NCI-H187 treated with DMSO at 0.1 percent for 48 hours (cell line): ENCODE results near the gene LAMC1.

Experiments
- DNase-seq: peaks from one replicate; lab custom pipeline; 2025; lab: John Stamatoyannopoulos, UW

Gene LAMC1

DNA sequence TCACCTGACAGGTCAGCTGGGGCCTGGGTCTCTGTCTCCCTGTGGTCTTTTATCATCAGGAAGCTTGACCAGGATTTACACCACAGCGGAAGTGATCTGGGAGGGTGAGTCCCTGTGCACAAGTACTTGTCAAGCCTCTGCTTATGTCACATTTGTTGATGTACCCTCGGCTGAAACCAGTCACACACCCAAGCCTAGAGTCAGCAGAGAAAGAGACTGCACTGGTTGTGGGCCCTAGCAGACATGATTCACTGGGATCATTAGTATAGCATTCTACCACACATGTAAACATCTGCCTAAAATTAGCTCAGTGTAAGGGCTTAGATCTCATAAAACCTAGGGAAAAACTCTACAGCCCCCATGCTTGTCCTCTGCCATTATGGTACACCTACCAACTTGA lies 83.5 kb downstream of the LAMC1 start:
- no peak for DNase-seq

DNA sequence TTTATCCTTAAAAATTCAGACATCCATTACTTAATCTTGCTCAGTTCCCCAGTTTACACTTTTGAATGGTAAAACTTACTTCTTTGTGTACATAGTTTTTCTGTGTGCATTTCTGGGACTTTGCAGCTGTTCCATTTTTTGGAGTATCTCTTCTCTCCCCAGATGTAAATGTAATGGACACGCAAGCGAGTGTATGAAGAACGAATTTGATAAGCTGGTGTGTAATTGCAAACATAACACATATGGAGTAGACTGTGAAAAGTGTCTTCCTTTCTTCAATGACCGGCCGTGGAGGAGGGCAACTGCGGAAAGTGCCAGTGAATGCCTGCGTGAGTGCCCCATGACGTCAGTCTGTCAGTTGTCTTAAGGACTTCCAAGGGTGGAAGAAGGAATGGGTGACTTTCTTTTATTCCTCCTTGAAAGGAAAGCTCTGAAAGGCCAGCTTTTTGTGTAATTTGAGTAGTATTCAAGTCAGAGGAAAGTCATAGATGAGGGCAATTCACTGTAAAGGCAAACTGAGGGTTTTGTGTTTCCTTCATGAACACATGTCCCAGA lies 87.2 kb downstream of the LAMC1 start:
- no peak for DNase-seq

DNA sequence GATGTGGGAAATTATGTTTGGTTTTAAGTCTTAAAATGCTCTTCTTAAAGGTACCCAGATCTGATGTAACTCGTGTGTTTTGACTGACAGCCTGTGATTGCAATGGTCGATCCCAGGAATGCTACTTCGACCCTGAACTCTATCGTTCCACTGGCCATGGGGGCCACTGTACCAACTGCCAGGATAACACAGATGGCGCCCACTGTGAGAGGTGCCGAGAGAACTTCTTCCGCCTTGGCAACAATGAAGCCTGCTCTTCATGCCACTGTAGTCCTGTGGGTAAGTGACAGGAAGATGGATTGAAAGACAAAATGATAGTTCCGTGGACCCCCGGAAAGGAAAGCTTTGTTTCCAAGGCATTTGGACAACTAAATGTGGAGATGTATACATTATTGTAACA lies 91.2 kb downstream of the LAMC1 start:
- no peak for DNase-seq

DNA sequence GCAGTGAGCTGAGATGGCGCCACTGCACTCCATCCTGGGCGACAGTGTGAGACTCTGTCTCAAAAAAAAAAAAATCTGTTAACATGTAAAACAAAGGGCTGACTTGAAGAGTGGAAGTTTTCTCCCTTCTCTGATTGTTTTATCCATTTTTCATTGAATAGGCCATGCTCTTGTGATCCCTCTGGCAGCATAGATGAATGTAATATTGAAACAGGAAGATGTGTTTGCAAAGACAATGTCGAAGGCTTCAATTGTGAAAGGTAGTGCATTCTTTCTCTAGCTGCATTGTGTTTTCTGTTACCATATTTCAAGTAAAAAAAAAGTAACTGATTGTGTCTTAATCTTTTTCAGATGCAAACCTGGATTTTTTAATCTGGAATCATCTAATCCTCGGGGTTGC lies 93.2 kb downstream of the LAMC1 start:
- DNase-seq: no peak

DNA sequence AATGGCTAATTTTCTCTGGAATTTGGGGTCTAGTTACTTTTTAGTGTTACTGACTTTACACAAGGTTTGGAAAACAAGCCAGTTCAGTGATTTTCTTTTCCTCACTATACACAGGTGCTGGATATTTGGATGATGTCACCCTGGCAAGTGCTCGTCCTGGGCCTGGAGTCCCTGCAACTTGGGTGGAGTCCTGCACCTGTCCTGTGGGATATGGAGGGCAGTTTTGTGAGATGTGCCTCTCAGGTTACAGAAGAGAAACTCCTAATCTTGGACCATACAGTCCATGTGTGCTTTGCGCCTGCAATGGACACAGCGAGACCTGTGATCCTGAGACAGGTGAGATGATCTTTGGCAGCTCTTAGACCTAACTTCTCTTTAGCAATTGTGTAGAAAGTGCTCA lies 98.4 kb downstream of the LAMC1 start:
- DNase-seq: no peak

DNA sequence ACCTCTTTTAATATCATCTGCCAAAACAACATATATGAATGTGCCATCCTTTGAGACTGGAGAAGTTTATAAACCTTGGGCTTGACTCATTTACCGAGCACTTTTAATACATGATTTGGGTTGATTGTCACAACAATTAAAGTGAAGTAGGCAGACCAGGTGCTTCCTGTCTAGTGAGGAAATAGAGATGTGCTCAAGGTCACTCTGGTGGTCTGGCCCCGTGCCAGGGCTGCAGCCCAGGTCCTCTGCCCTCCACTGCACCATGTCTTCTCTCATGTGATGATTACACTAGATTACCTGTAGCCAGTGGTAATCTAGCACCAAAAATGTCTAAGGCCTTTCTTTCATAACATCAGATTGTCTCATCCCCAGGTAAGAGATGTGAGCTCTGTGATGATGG lies 101.0 kb downstream of the LAMC1 start:
- no peak for DNase-seq

DNA sequence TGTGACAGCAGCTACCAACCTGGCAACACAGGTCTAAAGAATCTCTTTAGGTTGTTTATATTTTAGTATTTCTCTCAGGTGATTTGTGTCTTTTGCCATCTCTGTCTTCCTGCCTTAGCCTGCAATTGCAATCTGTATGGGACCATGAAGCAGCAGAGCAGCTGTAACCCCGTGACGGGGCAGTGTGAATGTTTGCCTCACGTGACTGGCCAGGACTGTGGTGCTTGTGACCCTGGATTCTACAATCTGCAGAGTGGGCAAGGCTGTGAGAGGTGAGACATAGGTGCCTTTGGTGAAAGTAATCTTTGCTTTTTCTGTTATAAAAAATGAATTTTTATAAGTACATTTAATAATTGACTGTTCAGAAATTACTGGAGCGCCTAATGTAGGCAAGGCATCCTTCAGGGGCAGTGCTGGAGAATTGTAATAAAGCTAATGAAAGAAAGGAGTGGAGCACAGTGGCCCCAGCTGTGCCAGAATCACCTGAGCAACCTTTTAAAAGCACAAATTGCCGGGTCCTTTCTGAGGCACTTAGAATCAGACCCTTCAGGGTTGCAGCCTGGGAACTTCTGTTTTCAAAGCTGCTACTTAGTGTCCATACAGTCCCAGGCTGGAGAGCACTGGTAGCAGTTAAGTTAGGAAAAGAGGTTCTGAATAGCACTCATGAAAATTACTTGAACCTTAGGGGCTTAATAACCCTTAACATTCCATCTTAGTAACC lies 102.2 kb downstream of the LAMC1 start:
- no peak for DNase-seq

DNA sequence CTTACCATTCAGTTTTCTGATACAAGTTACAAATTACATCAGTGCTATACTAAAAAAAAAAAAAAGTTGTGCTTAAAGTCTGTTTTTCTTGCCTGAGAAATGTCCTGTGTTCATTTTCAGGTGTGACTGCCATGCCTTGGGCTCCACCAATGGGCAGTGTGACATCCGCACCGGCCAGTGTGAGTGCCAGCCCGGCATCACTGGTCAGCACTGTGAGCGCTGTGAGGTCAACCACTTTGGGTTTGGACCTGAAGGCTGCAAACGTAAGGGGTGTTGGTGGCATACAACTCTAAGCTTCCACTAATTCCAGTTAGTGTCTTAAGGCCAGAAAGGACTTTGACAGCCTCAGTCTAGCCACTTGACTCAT lies 102.8 kb downstream of the LAMC1 start:
- DNase-seq: no peak

DNA sequence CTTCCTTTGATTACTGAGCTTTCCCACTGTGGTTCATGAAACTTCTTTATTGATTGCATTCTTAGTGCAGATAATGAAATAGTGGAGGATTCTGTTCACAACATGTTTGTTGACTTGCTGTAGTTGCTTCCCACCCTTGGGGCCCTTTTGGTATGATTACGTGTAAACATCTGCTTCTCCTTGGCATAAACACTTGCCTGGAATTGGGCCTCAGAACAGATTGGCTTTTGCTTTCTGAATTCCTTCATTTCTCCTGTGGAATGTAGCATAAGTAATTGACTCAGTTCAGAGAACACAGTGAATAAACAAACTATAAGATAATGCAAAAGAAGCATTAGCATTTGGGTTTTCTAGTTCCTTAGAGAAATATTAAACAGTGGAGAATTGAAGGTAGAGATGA lies 103.3 kb downstream of the LAMC1 start:
- DNase-seq: no peak

DNA sequence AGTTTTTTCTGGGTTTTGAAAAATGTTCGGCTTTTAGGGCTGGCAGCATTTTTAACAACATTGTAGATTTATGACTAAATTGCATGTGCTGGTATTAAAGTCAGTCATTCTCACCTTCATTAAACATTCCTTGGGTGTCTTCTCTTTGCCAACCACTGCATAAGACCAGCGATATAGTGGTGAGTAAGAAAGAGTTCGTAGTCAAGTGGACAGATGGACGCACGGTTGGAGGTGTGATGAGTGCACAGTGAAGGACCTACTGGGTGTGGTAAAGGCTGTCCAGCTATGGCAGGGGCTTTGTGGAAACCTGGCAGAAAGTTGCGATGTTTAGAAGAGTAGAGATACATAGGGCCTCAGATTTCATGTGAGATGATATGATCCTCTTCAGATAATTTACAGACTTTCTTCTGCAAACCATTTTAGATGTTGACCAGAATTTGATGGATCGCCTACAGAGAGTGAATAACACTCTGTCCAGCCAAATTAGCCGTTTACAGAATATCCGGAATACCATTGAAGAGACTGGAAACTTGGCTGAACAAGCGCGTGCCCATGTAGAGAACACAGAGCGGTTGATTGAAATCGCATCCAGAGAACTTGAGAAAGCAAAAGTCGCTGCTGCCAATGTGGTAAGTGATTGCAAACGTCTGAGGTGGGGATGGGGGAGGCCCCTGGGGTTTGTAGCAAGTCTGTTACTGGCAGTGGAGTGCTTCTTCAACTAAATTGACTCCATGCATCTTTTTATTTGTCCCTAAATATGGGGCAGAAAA lies 106.9 kb downstream of the LAMC1 start:
- no peak for DNase-seq

DNA sequence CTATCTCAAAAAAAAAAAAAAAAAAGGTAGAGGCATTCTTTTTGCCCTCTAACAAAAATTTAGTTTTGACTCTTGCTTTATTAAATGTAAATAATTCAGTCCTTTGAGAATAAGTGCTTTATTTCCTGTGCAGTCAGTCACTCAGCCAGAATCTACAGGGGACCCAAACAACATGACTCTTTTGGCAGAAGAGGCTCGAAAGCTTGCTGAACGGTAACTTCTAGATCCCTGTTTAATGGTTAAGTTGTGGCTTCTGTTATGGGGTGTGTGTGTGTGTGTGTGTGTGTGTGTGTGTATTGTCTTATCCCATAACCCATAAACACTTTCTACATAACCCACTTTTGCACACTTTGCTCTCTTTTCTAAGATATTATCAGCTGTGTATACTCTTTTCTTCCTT lies 107.9 kb downstream of the LAMC1 start:
- no peak for DNase-seq

DNA sequence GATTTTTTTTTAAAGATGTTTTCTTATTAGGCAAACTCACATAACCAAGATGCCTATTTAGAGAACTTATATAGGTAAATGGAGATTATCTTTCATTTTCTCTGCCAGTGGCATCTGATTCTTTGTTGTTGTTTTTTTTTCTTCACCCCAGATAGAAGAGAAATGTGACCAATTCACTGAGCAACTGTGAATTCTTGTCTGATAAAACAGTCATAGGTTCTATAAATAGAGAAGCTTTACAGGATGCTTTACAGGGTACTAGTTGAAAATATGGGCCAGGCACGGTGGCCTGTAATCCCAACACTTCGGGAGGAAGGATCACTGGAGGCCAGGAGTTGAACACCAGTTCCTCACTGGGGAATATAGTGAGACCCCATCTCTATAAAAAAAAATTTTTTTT lies 112.1 kb downstream of the LAMC1 start:
- DNase-seq: no peak

DNA sequence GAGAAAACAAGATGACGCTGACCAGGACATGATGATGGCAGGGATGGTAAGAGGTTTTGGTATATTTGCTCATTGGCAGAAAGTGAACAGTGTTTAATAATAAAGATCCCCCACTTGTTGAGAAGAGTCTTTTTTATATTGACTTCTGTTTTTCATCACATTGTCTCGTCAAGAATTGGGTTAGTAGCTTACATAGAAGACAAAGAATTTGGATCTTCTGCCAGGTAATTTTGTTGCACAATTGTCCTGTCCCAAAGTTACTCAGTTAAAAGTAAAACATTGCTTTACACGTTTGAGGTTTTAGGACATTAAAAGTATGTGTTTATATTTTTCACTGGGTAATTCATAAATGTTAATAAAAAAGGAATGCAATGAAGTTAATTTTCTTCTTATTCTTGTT lies 114.6 kb downstream of the LAMC1 start:
- DNase-seq: no peak

DNA sequence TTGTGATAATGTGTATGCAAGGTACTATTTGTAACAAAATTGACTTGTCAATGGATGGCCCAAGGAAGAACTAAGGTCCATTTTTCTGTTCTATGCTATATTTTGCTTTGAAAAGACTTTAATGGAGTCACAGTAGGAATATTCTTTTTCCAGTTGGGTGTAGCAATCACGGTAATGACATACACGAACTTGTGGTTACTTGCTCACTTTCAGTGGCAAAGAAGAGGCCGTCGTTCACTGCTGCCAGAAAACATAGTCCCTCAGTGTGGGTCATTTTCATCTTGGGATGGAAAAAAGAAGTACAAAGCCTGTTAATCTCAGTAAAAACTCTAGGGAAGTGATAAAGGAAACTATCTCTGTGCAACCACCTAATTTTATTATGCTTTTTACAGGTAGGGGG lies 115.1 kb downstream of the LAMC1 start:
- DNase-seq: no peak

DNA sequence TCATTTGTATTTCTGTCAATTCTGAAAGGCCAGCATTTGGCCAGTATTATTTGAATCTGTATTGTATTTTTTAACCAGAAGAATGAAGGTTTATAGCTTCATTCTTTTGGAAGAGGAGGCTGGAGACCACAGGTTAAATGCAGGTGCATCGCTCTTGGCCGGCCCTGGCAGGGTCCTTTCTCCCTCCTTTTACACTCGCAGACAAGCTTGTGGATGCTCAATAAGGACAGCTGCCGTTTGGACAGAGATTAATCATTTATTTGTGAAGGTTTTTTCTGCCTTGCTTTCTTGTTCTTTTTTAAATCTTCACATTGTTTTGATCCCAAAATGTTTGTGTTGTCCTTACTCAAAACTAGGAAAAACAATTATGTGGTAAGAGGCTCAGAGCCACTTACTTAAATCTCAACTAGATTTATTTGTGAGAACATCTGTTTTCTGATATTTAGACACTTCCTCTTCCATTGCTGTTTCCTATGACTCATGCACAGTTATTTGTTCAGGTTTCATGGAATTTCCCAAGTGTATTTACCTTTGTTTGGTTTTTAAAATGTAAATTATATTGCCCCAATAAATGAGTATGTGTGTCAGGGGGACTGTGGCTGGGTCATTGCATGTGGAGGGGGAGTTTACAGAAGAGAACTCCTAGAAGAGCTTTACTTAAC lies 116.2 kb downstream of the LAMC1 start:
- DNase-seq: no peak

DNA sequence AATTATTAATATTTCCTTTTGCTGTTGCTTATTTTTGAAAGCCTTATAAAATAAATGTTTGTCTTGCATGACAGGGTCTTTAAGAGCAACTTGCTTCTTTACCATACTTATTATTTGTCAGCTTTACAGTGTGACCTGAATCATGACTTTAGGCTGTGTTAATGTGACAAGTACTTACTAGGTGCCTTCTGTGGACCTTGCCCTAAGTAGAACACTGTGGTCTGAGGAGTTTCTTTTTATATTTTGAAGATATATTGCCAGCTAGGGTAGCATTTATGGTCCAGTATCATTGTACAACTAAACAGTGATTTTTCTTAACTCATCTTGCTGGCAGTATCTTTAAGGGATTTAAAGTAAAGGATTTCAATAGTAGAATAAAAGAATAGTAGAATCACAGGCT lies 117.4 kb downstream of the LAMC1 start:
- DNase-seq: no peak

DNA sequence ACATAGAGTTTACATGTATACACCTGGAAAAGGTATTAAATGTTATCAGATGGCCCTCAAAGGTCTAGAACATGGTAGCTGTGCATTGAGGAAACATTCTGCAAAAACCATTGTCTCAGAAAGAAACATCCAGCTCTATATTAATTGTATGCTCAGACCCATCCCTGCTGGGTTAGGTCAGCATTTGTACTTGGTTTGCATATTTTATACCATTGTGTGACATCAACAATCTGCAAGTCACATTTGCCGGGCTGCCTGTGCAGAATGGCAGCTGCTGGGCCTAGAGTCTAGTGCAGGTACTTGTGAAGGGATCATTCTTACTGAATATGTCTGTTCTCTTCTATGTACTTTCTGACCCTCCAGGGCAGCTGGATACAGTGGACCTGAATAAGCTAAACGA lies 119.0 kb downstream of the LAMC1 start:
- DNase-seq: no peak

DNA sequence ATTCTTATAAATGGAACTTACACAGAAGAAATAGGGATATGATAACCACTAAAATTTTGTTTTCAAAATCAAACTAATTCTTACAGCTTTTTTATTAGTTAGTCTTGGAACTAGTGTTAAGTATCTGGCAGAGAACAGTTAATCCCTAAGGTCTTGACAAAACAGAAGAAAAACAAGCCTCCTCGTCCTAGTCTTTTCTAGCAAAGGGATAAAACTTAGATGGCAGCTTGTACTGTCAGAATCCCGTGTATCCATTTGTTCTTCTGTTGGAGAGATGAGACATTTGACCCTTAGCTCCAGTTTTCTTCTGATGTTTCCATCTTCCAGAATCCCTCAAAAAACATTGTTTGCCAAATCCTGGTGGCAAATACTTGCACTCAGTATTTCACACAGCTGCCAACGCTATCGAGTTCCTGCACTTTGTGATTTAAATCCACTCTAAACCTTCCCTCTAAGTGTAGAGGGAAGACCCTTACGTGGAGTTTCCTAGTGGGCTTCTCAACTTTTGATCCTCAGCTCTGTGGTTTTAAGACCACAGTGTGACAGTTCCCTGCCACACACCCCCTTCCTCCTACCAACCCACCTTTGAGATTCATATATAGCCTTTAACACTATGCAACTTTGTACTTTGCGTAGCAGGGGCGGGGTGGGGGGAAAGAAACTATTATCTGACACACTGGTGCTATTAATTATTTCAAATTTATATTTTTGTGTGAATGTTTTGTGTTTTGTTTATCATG lies 120.5 kb downstream of the LAMC1 start:
- DNase-seq: no peak

DNA sequence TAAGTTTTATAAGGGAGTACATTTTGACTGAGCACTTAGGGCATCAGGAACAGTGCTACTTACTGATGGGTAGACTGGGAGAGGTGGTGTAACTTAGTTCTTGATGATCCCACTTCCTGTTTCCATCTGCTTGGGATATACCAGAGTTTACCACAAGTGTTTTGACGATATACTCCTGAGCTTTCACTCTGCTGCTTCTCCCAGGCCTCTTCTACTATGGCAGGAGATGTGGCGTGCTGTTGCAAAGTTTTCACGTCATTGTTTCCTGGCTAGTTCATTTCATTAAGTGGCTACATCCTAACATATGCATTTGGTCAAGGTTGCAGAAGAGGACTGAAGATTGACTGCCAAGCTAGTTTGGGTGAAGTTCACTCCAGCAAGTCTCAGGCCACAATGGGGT lies 121.5 kb downstream of the LAMC1 start:
- DNase-seq: no peak

DNA sequence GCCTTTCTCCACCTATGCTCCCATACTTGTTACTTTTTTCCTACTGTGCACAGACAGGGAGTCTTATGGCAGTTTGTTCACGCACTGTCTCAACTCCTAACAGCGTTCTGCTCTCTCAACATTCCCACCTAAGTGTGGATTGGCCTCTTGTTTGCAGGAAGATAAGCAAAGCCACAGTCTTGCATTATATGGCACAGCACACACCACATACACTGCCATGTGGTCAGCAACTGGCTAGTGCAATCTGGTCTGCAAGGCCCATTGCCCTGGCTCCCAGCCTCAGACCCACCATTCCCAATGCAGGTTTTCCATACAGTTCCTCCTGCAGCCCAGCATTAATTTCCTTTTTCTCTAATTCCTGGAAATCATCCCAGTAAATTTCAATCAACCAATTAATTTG lies 124.5 kb downstream of the LAMC1 start:
- DNase-seq: no peak

DNA sequence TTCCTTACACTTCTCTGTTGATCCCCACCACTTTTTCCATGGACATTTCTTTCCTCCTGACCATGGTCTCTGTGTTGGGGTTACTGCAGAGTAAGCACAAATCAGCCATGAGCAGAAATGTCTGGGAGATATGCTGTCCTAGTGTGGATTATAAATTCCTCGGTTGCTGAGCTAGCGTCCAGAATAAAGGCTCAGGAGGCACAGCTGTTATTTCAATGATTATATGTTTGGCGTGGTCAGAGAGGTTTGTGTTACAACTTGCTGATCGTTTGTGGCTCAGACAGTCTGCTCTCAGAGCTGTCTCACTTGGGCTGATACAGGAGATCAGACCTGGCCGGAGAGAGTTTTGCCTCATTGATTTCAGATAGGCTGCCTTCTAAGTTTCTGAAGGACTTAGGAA lies 125.4 kb downstream of the LAMC1 start:
- no peak for DNase-seq

DNA sequence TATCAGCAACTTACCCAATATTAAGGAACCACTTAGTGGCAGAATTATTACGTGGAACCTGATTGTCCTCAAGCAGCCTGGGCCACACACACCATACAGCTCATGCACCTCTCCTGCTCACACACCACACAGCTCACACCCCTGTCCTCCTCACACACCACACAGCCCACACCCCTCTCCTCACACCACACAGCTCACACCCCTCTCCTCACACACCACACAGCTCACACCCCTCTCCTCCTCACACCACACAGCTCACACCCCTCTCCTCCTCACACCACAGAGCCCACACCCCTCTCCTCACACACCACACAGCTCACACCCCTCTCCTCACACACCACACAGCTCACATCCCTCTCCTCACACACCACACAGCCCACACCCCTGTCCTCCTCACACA lies 126.1 kb downstream of the LAMC1 start:
- DNase-seq: no peak
